ENCODE results near the gene SEMA3C.

- TF ChIP-seq EZH2 (IDR thresholded peaks at IDR 0.05; ENCODE audit: borderline replicate concordance, insufficient read depth, low read depth, low read length, poor library complexity, severe bottlenecking) (no peak), CTCF (IDR thresholded peaks at IDR 0.05) (no peak)
These were observed 37.4 kb downstream of the SEMA3C start for GRCh38 chr7:80881351-80881900.

All from B cell (primary cell).